ENCODE data around the gene NCAPD2.
"Not testable (repeated sequence)": the region's sequence is repeated elsewhere in the genome, so short reads cannot be mapped to it uniquely, and the experiment has no call there.

Gene NCAPD2

GRCh38 chr12:6551496-6552139 is 57.7 kb downstream of the NCAPD2 start:
- no peak for ATAC-seq

- ATAC-seq = no peak
Observed at GRCh38 chr12:6552140-6552551, 58.2 kb downstream of the NCAPD2 start.

GRCh38 chr12:6553051-6553868 is 59.4 kb downstream of the NCAPD2 start:
- no peak for ATAC-seq

GRCh38 chr12:6554168-6555017 is 60.5 kb downstream of the NCAPD2 start:
- ATAC-seq = peak; percentile 63 to 70

- no peak for ATAC-seq
Observed at GRCh38 chr12:6555018-6555691, 61.3 kb downstream of the NCAPD2 start.

- not testable (repeated sequence) for ATAC-seq
Observed at GRCh38 chr12:6556496-6556817, 62.6 kb downstream of the NCAPD2 start.

GRCh38 chr12:6556857-6557256 is 63.0 kb downstream of the NCAPD2 start:
- no peak for ATAC-seq

- ATAC-seq = not testable (repeated sequence)
Observed at GRCh38 chr12:6558014-6558760, 64.3 kb downstream of the NCAPD2 start.

- no peak for ATAC-seq
Observed at GRCh38 chr12:6559500-6559899, 65.6 kb downstream of the NCAPD2 start.

GRCh38 chr12:6560501-6561205 is 66.8 kb downstream of the NCAPD2 start:
- ATAC-seq = no peak

GRCh38 chr12:6562881-6563280 is 69.0 kb downstream of the NCAPD2 start:
- no peak for ATAC-seq

- peak; percentile 27 to 33 for ATAC-seq
Observed at GRCh38 chr12:6563448-6564050, 69.6 kb downstream of the NCAPD2 start.

GRCh38 chr12:6567112-6567670 is 73.3 kb downstream of the NCAPD2 start:
- no peak for ATAC-seq

GRCh38 chr12:6569312-6569711 is 75.4 kb downstream of the NCAPD2 start:
- no peak for ATAC-seq

GRCh38 chr12:6569786-6570185 is 75.9 kb downstream of the NCAPD2 start:
- no peak for ATAC-seq

GRCh38 chr12:6570264-6570887 is 76.5 kb downstream of the NCAPD2 start:
- no peak for ATAC-seq

- ATAC-seq = no peak
Observed at GRCh38 chr12:6573001-6573400, 79.1 kb downstream of the NCAPD2 start.

- ATAC-seq = peak; percentile 49 to 60
Observed at GRCh38 chr12:6574576-6575295, 80.8 kb downstream of the NCAPD2 start.

- no peak for ATAC-seq
Observed at GRCh38 chr12:6575648-6576047, 81.7 kb downstream of the NCAPD2 start.
